Memory B cell (primary cell): ENCODE results near the gene MYOM1.
A peak's percentile ranks its signal among the peaks of the same experiment; 100 is the strongest.
"Not testable (repeated sequence)": the region's sequence is repeated elsewhere in the genome, so short reads cannot be mapped to it uniquely, and the experiment has no call there.

Experiments used
- ATAC-seq: fragments of 150-1000 bp; cut with Tn5 transposase; 2 replicates; pipeline ENCODE4 v1.10.0; 2021; ENCODE audit warnings: low read depth, mild to moderate bottlenecking, moderate library complexity
- DNase-seq, 2 donors: peaks; one replicate each; pipeline ENCODE4 v3.0.0; 2022; ENCODE audit warnings: low spot score in 2 of 2
- H3K27ac Mint-ChIP-seq: one replicate; pipeline ENCODE4 v1.8.0; 2022; ENCODE audit warnings: mild to moderate bottlenecking, moderate library complexity, mixed read lengths
- H3K27me3 Mint-ChIP-seq: one replicate; pipeline ENCODE4 v1.8.0; 2022; ENCODE audit warnings: mixed read lengths
- H3K36me3 Mint-ChIP-seq: one replicate; pipeline ENCODE4 v1.8.0; 2022; ENCODE audit warnings: mild to moderate bottlenecking, mixed read lengths
- H3K4me1 Mint-ChIP-seq: one replicate; pipeline ENCODE4 v1.8.0; 2022; ENCODE audit warnings: mixed read lengths
- H3K4me3 Mint-ChIP-seq: one replicate; pipeline ENCODE4 v1.8.0; 2022; ENCODE audit warnings: mild to moderate bottlenecking, moderate library complexity, mixed read lengths
- H3K9me3 Mint-ChIP-seq: one replicate; pipeline ENCODE4 v1.8.0; 2022; ENCODE audit warnings: mixed read lengths

MYOM1 gene

GRCh38 chr18:3054214-3054613 is 165.6 kb downstream of the MYOM1 start:
- no peak for DNase-seq
- peaks cover 17% of the 10 kb centered on the region for H3K27me3 Mint-ChIP-seq
- no peak overlapping the region for H3K27ac Mint-ChIP-seq
- ATAC-seq: no peak
- H3K36me3 Mint-ChIP-seq: peaks cover 6% of the 10 kb centered on the region
- H3K9me3 Mint-ChIP-seq: peaks cover 6% of the 10 kb centered on the region
- H3K4me3 Mint-ChIP-seq: no peak overlapping the region
- H3K4me1 Mint-ChIP-seq: peaks cover 16% of the 10 kb centered on the region

GRCh38 chr18:3053081-3053480 is 166.7 kb downstream of the MYOM1 start:
- DNase-seq (no peak), ATAC-seq (no peak)
- H3K27me3 Mint-ChIP-seq: peaks cover 14% of the 10 kb centered on the region
- peaks cover 8% of the 10 kb centered on the region for H3K4me1 Mint-ChIP-seq
- H3K36me3 Mint-ChIP-seq: peaks cover 6% of the 10 kb centered on the region
- peaks cover 6% of the 10 kb centered on the region for H3K9me3 Mint-ChIP-seq
- no peak overlapping the region for H3K27ac Mint-ChIP-seq
- no peak overlapping the region for H3K4me3 Mint-ChIP-seq

- no peak for ATAC-seq
- Mint-ChIP-seq H3K27ac (no peak overlapping the region), H3K9me3 (peaks cover 6% of the 10 kb centered on the region), H3K36me3 (peaks cover 6% of the 10 kb centered on the region), H3K4me1 (peaks cover 8% of the 10 kb centered on the region), H3K4me3 (no peak overlapping the region), H3K27me3 (peaks cover 14% of the 10 kb centered on the region)
- DNase-seq: no peak
These were observed 167.4 kb downstream of the MYOM1 start for GRCh38 chr18:3052411-3052758.

GRCh38 chr18:3051718-3052410 is 167.9 kb downstream of the MYOM1 start:
- Mint-ChIP-seq H3K4me3 (no peak overlapping the region), H3K27ac (no peak overlapping the region), H3K36me3 (peaks cover 6% of the 10 kb centered on the region), H3K27me3 (peaks cover 14% of the 10 kb centered on the region), H3K4me1 (peaks cover 8% of the 10 kb centered on the region), H3K9me3 (peaks cover 6% of the 10 kb centered on the region)
- no peak for ATAC-seq
- DNase-seq: no peak

GRCh38 chr18:3049897-3050454 is 169.8 kb downstream of the MYOM1 start:
- not testable (repeated sequence) for H3K27ac Mint-ChIP-seq
- H3K27me3 Mint-ChIP-seq: peaks cover 14% of the 10 kb centered on the region

GRCh38 chr18:3048820-3049349 is 170.9 kb downstream of the MYOM1 start:
- H3K4me1 Mint-ChIP-seq: peaks cover 6% of the 10 kb centered on the region
- no peak overlapping the region for H3K4me3 Mint-ChIP-seq

More at GRCh38 chr18:3049897-3050454, 169.8 kb downstream of the MYOM1 start:
- H3K36me3 Mint-ChIP-seq, ATAC-seq, DNase-seq, H3K9me3 Mint-ChIP-seq, H3K4me3 Mint-ChIP-seq, H3K4me1 Mint-ChIP-seq: not testable (repeated sequence)

GRCh38 chr18:3048121-3048520 is 171.6 kb downstream of the MYOM1 start:
- ATAC-seq (no peak), DNase-seq (no peak)
- peaks cover 1% of the 10 kb centered on the region for H3K9me3 Mint-ChIP-seq
- H3K27me3 Mint-ChIP-seq: peaks cover 5% of the 10 kb centered on the region
- no peak overlapping the region for H3K4me3 Mint-ChIP-seq
- no peaks in the 10 kb centered on the region for H3K36me3 Mint-ChIP-seq
- peaks cover 6% of the 10 kb centered on the region for H3K4me1 Mint-ChIP-seq
- H3K27ac Mint-ChIP-seq: no peak overlapping the region

More at GRCh38 chr18:3048820-3049349, 170.9 kb downstream of the MYOM1 start:
- H3K27ac Mint-ChIP-seq: no peak overlapping the region
- peaks cover 6% of the 10 kb centered on the region for H3K9me3 Mint-ChIP-seq
- no peak for DNase-seq
- peaks cover 3% of the 10 kb centered on the region for H3K36me3 Mint-ChIP-seq
- ATAC-seq: no peak
- peaks cover 11% of the 10 kb centered on the region for H3K27me3 Mint-ChIP-seq

- ATAC-seq (no peak), DNase-seq (no peak)
- Mint-ChIP-seq H3K27me3 (no peaks in the 10 kb centered on the region), H3K9me3 (no peaks in the 10 kb centered on the region), H3K27ac (no peak overlapping the region), H3K4me1 (peaks cover 5% of the 10 kb centered on the region), H3K36me3 (no peaks in the 10 kb centered on the region), H3K4me3 (no peak overlapping the region)
These were observed 173.5 kb downstream of the MYOM1 start for GRCh38 chr18:3046216-3046808.

- ATAC-seq: no peak
- Mint-ChIP-seq H3K27me3 (no peaks in the 10 kb centered on the region), H3K36me3 (no peaks in the 10 kb centered on the region), H3K4me3 (no peak overlapping the region), H3K27ac (no peak overlapping the region), H3K4me1 (peaks cover 5% of the 10 kb centered on the region), H3K9me3 (no peaks in the 10 kb centered on the region)
- DNase-seq: no peak
These were observed 174.7 kb downstream of the MYOM1 start for GRCh38 chr18:3044931-3045698.

- DNase-seq (no peak), ATAC-seq (no peak)
- H3K36me3 Mint-ChIP-seq: no peaks in the 10 kb centered on the region
- peaks cover 9% of the 10 kb centered on the region for H3K4me1 Mint-ChIP-seq
- no peaks in the 10 kb centered on the region for H3K27me3 Mint-ChIP-seq
- H3K4me3 Mint-ChIP-seq: no peak overlapping the region
- H3K27ac Mint-ChIP-seq: no peak overlapping the region
- H3K9me3 Mint-ChIP-seq: no peaks in the 10 kb centered on the region
These were observed 177.4 kb downstream of the MYOM1 start for GRCh38 chr18:3042379-3042778.

- DNase-seq (no peak), ATAC-seq (no peak)
- Mint-ChIP-seq H3K27me3 (no peaks in the 10 kb centered on the region), H3K4me3 (no peak overlapping the region), H3K36me3 (no peaks in the 10 kb centered on the region), H3K4me1 (peaks cover 11% of the 10 kb centered on the region), H3K27ac (no peak overlapping the region), H3K9me3 (no peaks in the 10 kb centered on the region)
These were observed 177.9 kb downstream of the MYOM1 start for GRCh38 chr18:3041843-3042242.

GRCh38 chr18:3040881-3041280 is 178.9 kb downstream of the MYOM1 start:
- H3K9me3 Mint-ChIP-seq: no peaks in the 10 kb centered on the region
- ATAC-seq (no peak), DNase-seq (no peak)
- H3K27me3 Mint-ChIP-seq: no peaks in the 10 kb centered on the region
- H3K4me1 Mint-ChIP-seq: peaks cover 11% of the 10 kb centered on the region
- no peak overlapping the region for H3K27ac Mint-ChIP-seq
- no peak overlapping the region for H3K4me3 Mint-ChIP-seq
- no peaks in the 10 kb centered on the region for H3K36me3 Mint-ChIP-seq

GRCh38 chr18:3040173-3040572 is 179.6 kb downstream of the MYOM1 start:
- H3K9me3 Mint-ChIP-seq: no peaks in the 10 kb centered on the region
- H3K27me3 Mint-ChIP-seq: no peaks in the 10 kb centered on the region
- no peak overlapping the region for H3K27ac Mint-ChIP-seq
- no peak for ATAC-seq
- no peak for DNase-seq
- H3K36me3 Mint-ChIP-seq: no peaks in the 10 kb centered on the region
- no peak overlapping the region for H3K4me3 Mint-ChIP-seq
- peaks cover 11% of the 10 kb centered on the region for H3K4me1 Mint-ChIP-seq

GRCh38 chr18:3037423-3037915 is 182.3 kb downstream of the MYOM1 start:
- H3K4me1 Mint-ChIP-seq: peaks cover 11% of the 10 kb centered on the region
- H3K4me3 Mint-ChIP-seq: peak overlapping the region; percentile 24
- no peaks in the 10 kb centered on the region for H3K9me3 Mint-ChIP-seq
- DNase-seq (no peak), ATAC-seq (peak; percentile 89)
- peak overlapping the region; percentile 43 for H3K27ac Mint-ChIP-seq
- no peaks in the 10 kb centered on the region for H3K36me3 Mint-ChIP-seq
- H3K27me3 Mint-ChIP-seq: no peaks in the 10 kb centered on the region
